NCI-H2227 treated with DMSO at 0.1 percent for 48 hours (cell line): Measurements from ENCODE around the gene GCC1.

ENCODE experiments used
- DNase-seq: peaks from one replicate; lab custom pipeline; 2025; lab: John Stamatoyannopoulos, UW

Gene GCC1

GRCh38 chr7:127585044-127585953 lies at the start of gene GCC1:
GCC1 (minus strand) TSS chr7:127585596; CDS start chr7:127585182, 414 bp downstream.
- peak; percentile 78 for DNase-seq

- DNase-seq, result no peak
These were observed 47.0 kb upstream of the GCC1 start for GRCh38 chr7:127632276-127632910.

GRCh38 chr7:127629268-127629854 lies 44.0 kb upstream of the GCC1 start:
- no peak for DNase-seq

- DNase-seq, result no peak
These were observed 43.0 kb upstream of the GCC1 start for GRCh38 chr7:127628445-127628844.

GRCh38 chr7:127625331-127625730 lies 39.9 kb upstream of the GCC1 start:
- no peak for DNase-seq

- no peak for DNase-seq
These were observed 35.2 kb upstream of the GCC1 start for GRCh38 chr7:127620406-127621233.

- DNase-seq, result no peak
These were observed 34.4 kb upstream of the GCC1 start for GRCh38 chr7:127619681-127620405.

GRCh38 chr7:127618775-127619174 lies 33.4 kb upstream of the GCC1 start:
- no peak for DNase-seq

- no peak for DNase-seq
These were observed 32.6 kb upstream of the GCC1 start, which contains the start of gene PAX4 for GRCh38 chr7:127618042-127618441. PAX4 (minus strand) TSS chr7:127618142; CDS start chr7:127615928, 2,214 bp downstream.

GRCh38 chr7:127616724-127617123 lies 31.3 kb upstream of the GCC1 start:
- DNase-seq, result no peak

GRCh38 chr7:127612263-127612662 lies 26.9 kb upstream of the GCC1 start:
- DNase-seq, result no peak

- no peak for DNase-seq
These were observed 23.9 kb upstream of the GCC1 start for GRCh38 chr7:127609297-127609696.

GRCh38 chr7:127608446-127608845 lies 23.1 kb upstream of the GCC1 start:
- DNase-seq, result no peak

- no peak for DNase-seq
These were observed 15.5 kb upstream of the GCC1 start for GRCh38 chr7:127600885-127601284.

GRCh38 chr7:127598318-127598717 lies 12.9 kb upstream of the GCC1 start:
- no peak for DNase-seq

- DNase-seq, result no peak
These were observed 10.3 kb upstream of the GCC1 start for GRCh38 chr7:127595737-127596136.

- DNase-seq, result no peak
These were observed 9.1 kb upstream of the GCC1 start for GRCh38 chr7:127594490-127594889.

GRCh38 chr7:127592550-127592949 lies 7.2 kb upstream of the GCC1 start:
- no peak for DNase-seq

- no peak for DNase-seq
These were observed 6.2 kb upstream of the GCC1 start for GRCh38 chr7:127591591-127591990.

GRCh38 chr7:127591189-127591588 lies 5.8 kb upstream of the GCC1 start:
- DNase-seq, result no peak

GRCh38 chr7:127589896-127590295 lies 4.5 kb upstream of the GCC1 start:
- DNase-seq, result no peak
